Fibroblast of the aortic adventitia (primary cell): ENCODE data around the gene SLC25A30. TPM values are rescaled to one million over a fixed set of nuclear protein-coding genes. Genes with fewer than 3 reads are reported as not detected.

ENCODE experiments used
- DNase-seq: peaks from one replicate; pipeline ENCODE4 v3.0.0-alpha.2; 2010; ENCODE audit warnings: low read depth
- H3K4me3 ChIP-seq: 2 replicates; pipeline ENCODE4 v1.5.1; 2011; ENCODE audit warnings: low read depth, mild to moderate bottlenecking, control low read depth, low read length, moderate library complexity
- total RNA-seq: library from RNA; depleted of rRNA; stranded (reverse); fragments of >200 nt; gene quantifications from 2 replicates; pipeline ENCODE4 v1.2.3, GENCODE V29; 2012; ENCODE audit warnings: low replicate concordance
- TF ChIP-seq, protein P1 (sequence below): IDR thresholded peaks from 2 replicates; pipeline ENCODE4 v1.5.1; 2011; ENCODE audit warnings: mild to moderate bottlenecking, low read length, control low read depth, inconsistent platforms; ENCODE audit not compliant: insufficient read depth

Gene SLC25A30
- total RNA-seq, 1 donor: 10.4 TPM

DNA sequence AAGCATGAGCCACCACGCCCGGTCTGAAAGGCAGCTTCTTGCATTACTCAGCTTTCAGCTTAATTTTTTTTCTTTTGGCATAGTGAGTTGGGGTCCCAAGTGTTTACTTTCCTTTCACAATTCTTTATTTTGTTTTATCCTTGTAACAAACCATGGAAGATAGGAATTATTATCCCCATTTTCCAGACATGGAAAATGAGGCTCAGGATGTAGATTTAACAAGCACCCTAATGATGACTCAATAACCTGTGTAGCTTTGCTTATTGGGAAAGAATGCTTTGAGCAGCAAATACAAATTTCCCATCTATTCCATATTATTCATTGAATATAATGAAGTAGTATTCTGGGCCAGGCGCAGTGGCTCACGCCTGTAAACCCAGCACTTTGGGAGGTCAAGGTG lies 33.1 kb upstream of the SLC25A30 start:
- TF ChIP-seq, protein P1, sequence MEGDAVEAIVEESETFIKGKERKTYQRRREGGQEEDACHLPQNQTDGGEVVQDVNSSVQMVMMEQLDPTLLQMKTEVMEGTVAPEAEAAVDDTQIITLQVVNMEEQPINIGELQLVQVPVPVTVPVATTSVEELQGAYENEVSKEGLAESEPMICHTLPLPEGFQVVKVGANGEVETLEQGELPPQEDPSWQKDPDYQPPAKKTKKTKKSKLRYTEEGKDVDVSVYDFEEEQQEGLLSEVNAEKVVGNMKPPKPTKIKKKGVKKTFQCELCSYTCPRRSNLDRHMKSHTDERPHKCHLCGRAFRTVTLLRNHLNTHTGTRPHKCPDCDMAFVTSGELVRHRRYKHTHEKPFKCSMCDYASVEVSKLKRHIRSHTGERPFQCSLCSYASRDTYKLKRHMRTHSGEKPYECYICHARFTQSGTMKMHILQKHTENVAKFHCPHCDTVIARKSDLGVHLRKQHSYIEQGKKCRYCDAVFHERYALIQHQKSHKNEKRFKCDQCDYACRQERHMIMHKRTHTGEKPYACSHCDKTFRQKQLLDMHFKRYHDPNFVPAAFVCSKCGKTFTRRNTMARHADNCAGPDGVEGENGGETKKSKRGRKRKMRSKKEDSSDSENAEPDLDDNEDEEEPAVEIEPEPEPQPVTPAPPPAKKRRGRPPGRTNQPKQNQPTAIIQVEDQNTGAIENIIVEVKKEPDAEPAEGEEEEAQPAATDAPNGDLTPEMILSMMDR: no peak
- DNase-seq: no peak
- no peak overlapping the region for H3K4me3 ChIP-seq

DNA sequence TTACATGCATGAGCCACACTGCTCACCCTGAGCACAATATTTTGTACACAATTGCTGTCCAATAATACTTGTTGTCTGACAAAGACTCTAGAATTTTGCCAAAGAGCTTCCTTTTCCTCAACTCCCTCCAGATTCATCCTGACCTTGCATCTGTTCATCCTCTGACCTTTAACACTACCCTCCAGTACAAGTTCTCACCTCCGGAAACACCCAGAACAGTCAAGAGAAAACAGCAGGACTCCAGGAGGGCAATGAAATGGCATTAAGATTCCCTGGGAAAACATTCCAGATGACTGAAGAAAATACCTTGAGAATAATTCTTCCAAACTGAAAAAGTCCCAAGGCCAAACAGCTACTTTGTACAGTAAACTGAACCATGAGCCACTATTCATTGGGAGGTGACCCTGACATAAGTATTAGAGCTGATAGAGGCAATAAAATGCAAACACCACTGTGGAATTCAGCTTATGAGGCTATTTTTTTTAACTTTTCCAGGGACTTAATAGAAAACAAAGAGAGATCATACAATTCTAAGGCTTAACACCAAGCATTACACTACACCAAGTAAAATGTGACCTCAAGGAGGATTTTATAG lies 30.9 kb upstream of the SLC25A30 start:
- DNase-seq: no peak
- no peak overlapping the region for H3K4me3 ChIP-seq
- TF ChIP-seq, protein P1: no peak

DNA sequence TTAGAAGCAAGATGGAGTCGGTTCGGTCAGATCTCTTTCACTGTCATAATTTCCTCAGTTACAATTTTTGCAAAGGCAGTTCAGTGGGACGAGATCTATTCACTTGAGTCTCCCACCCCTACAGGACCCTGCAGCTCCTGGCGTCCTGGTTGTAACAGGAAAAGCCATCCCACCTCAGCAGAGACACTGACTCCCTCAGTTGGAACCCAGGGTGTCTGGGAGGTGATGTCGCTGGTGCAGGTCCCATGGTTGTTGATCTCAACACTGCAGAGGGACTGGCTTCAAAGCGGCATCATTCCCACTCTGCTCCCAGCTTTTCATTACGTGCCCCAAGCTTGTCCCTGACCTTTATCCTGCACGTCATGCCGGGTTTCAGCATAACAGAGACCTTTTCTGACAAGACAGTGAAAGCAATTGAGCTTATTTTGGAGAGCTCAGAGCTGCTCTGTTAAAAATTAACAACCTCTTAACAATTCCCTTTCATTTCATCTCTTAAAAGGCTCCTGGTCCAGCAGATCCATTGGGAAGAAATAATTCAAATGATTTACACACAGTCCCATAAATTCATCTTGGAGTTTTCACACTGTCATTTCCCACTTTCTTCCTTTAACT lies 29.0 kb upstream of the SLC25A30 start:
- no peak for DNase-seq
- H3K4me3 ChIP-seq: no peak overlapping the region
- TF ChIP-seq, protein P1: no peak

DNA sequence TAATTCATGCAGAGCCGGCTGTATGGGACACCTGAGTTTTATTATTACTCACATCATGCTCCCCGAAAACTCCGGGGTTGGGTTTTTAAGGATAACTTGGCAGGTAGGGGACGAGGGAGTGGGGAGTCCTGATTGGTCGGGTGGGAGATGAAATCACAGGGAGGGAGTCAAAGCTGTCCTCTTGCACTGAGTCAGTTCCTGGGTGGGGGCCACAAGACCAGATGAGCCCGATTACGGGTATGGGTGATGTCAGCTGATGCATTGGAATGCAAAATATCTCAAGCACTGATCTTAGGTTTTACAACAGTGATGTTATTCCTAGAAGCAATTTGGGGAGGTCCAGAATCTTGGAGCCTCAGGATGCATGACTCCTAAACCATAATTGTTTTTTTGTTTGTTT lies 28.0 kb upstream of the SLC25A30 start:
- peak; percentile 75 for DNase-seq
- H3K4me3 ChIP-seq: no peak overlapping the region
- TF ChIP-seq, protein P1: no peak

DNA sequence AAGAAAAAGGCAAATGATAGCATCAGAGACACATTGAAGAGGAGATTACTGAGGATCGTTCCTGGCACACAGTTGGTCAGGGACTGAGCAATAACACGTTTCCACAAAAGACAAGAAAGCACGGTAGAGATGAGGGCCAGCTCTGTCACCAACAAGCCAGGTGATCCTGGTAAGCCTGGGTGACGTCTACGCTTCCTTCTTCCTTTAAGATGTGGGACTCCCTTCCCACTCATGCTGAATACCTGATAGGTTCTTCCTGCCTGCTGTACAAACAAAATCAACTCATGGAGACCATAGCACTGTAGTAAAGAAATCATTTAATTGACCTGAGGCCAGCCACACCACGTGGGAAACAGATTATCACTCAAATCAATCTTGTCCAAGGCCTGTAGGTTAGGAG lies 26.9 kb upstream of the SLC25A30 start:
- TF ChIP-seq, protein P1: no peak
- no peak overlapping the region for H3K4me3 ChIP-seq
- no peak for DNase-seq

DNA sequence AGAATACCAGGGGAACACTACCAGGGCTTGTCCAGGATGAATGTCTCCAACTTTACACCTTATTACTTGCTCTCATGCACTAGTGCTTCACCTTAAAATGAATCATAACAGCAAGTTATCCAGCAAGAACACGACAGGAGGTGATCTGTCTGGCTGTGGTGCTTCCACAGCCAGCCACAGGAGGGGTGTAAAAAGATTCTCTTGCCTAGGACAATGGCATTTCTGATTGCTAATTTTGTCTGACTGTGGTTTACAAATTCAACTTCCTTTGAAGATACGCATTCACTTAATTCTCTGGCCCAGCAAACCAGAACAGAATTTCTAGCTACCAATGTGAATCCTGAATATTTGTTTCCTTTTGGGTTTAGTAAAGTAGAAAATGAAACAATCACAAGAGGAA lies 23.5 kb upstream of the SLC25A30 start:
- TF ChIP-seq, protein P1: peak; percentile 32
- H3K4me3 ChIP-seq: no peak overlapping the region
- peak; percentile 3 for DNase-seq
